Tibial nerve (tissue), 4 donors: Measurements from ENCODE around the gene ISG20. TPM values are rescaled to one million over a fixed set of nuclear protein-coding genes. Genes with fewer than 3 reads are reported as not detected.

ENCODE experiments used
- DNase-seq, 2 donors: peaks; one replicate each; pipeline ENCODE4 v3.0.0-alpha.2; 2019; ENCODE audit warnings: low spot score in 2 of 2
- H3K27ac ChIP-seq, 4 donors: fragments of 200-600 bp; sonication (generic) in 3 of 4; one replicate each; pipeline ENCODE4 v1.5.1; 2017 to 2019; ENCODE audit warnings: mild to moderate bottlenecking in 1 of 4
- H3K27me3 ChIP-seq, 2 donors: fragments of 200-600 bp; sonication (generic) in 1 of 2; one replicate each; pipeline versions ENCODE4 v1.5.1 to v1.6.0; 2017 to 2019
- H3K36me3 ChIP-seq, 3 donors: fragments of 200-600 bp; sonication (generic); one replicate each; pipeline ENCODE4 v1.5.1; 2018 to 2019
- H3K4me1 ChIP-seq, 4 donors: fragments of 200-600 bp; sonication (generic) in 3 of 4; one replicate each; pipeline ENCODE4 v1.5.1; 2017 to 2019
- H3K4me3 ChIP-seq, 4 donors: fragments of 200-600 bp; sonication (generic) in 3 of 4; one replicate each; pipeline ENCODE4 v1.5.1; 2017 to 2019; ENCODE audit warnings: mild to moderate bottlenecking in 1 of 4, moderate library complexity in 1 of 4
- H3K9me3 ChIP-seq, 4 donors: fragments of 200-600 bp; sonication (generic) in 3 of 4; one replicate each; pipeline ENCODE4 v1.5.1; 2017 to 2019
- CTCF ChIP-seq, 5 experiments: fragments of 200-600 bp in 3 of 5; fragments of 450-650 bp in 2 of 5; sonication (generic) in 3 of 5; IDR thresholded peaks; one replicate each; pipeline ENCODE4 v1.5.1; 2016 to 2019; ENCODE audit warnings: antibody characterized with exemption in 5 of 5, mild to moderate bottlenecking in 3 of 5, moderate library complexity in 2 of 5
- EP300 ChIP-seq, 2 donors: sonication (generic); formaldehyde crosslinking; IDR thresholded peaks; one replicate each; pipeline ENCODE4 v1.6.1; 2017; ENCODE audit warnings: antibody characterized with exemption in 2 of 2, mild to moderate bottlenecking in 1 of 2
- POLR2A ChIP-seq, 2 donors: fragments of 450-650 bp; IDR thresholded peaks; one replicate each; pipeline ENCODE4 v1.6.1; 2017; ENCODE audit warnings: antibody characterized with exemption in 2 of 2, mild to moderate bottlenecking in 2 of 2, moderate library complexity in 2 of 2
- WGBS, 2 donors: methylation state at CpG; one replicate each; pipeline ENCODE4 v1.1.5; 2018; 5-methylcytosine and 5-hydroxymethylcytosine counted together
- total RNA-seq, 4 donors: library from RNA; depleted of rRNA; stranded (reverse); fragments of >200 nt; gene quantifications; one replicate each; pipeline ENCODE4 v1.1.0, GENCODE V29; 2016

ISG20 gene
- total RNA-seq, 4 donors from 2014 or later, result 18.2 to 34.5 (median 23.8) TPM

GRCh38 chr15:88700716-88701115 lies 61.9 kb downstream of the ISG20 start:
- no peaks in the 10 kb centered on the region for H3K9me3 ChIP-seq
- no peak for TF ChIP-seq POLR2A (IDR thresholded peaks at IDR 0.05)
- TF ChIP-seq EP300 (IDR thresholded peaks at IDR 0.05), result no peak
- TF ChIP-seq CTCF (IDR thresholded peaks at IDR 0.05), result no peak
- WGBS, 2 donors, result 79 to 94% methylated on average over 2 of the region's 2 CpGs
- peaks cover 0 to 9% (median 4%) of the 10 kb centered on the region in 4 donors for H3K4me1 ChIP-seq
- no peak for DNase-seq
- no peaks in the 10 kb centered on the region for H3K27me3 ChIP-seq
- no peak overlapping the region for H3K27ac ChIP-seq
- H3K4me3 ChIP-seq, result no peak overlapping the region
- no peaks in the 10 kb centered on the region for H3K36me3 ChIP-seq

GRCh38 chr15:88701561-88702095 lies 62.8 kb downstream of the ISG20 start:
- Histone ChIP-seq H3K4me3 (no peak overlapping the region), H3K27ac (no peak overlapping the region), H3K27me3 (no peaks in the 10 kb centered on the region), H3K4me1 (peaks cover 0 to 12% (median 5%) of the 10 kb centered on the region in 4 donors), H3K36me3 (no peaks in the 10 kb centered on the region), H3K9me3 (no peaks in the 10 kb centered on the region)
- TF ChIP-seq CTCF (IDR thresholded peaks at IDR 0.05), result no peak
- no peak for TF ChIP-seq POLR2A (IDR thresholded peaks at IDR 0.05)
- no peak for TF ChIP-seq EP300 (IDR thresholded peaks at IDR 0.05)
- 79 to 90% methylated on average over 2 of the region's 2 CpGs for WGBS, 2 donors
- DNase-seq, result no peak

- Histone ChIP-seq H3K4me1 (peaks cover 0 to 12% (median 5%) of the 10 kb centered on the region in 4 donors), H3K27me3 (no peaks in the 10 kb centered on the region), H3K4me3 (no peak overlapping the region), H3K36me3 (no peaks in the 10 kb centered on the region), H3K9me3 (no peaks in the 10 kb centered on the region), H3K27ac (no peak overlapping the region)
- no peak for DNase-seq
- WGBS, 2 donors, result 46 to 52% methylated on average over 5 of the region's 5 CpGs
- TF ChIP-seq POLR2A (IDR thresholded peaks at IDR 0.05) (no peak), EP300 (IDR thresholded peaks at IDR 0.05) (no peak), CTCF (IDR thresholded peaks at IDR 0.05) (no peak)
Observed at GRCh38 chr15:88702983-88703382, 64.2 kb downstream of the ISG20 start.

- no peaks in the 10 kb centered on the region for H3K9me3 ChIP-seq
- TF ChIP-seq POLR2A (IDR thresholded peaks at IDR 0.05) (no peak), CTCF (IDR thresholded peaks at IDR 0.05) (no peak), EP300 (IDR thresholded peaks at IDR 0.05) (no peak)
- no peak overlapping the region for H3K27ac ChIP-seq
- peaks cover 0 to 15% (median 5%) of the 10 kb centered on the region in 4 donors for H3K4me1 ChIP-seq
- no peaks in the 10 kb centered on the region for H3K27me3 ChIP-seq
- no peaks in the 10 kb centered on the region for H3K36me3 ChIP-seq
- no peak for DNase-seq
- 95 to 96% methylated on average over 5 of the region's 5 CpGs for WGBS, 2 donors
- H3K4me3 ChIP-seq, result no peak overlapping the region
Observed at GRCh38 chr15:88703533-88703932, 64.7 kb downstream of the ISG20 start.

- Histone ChIP-seq H3K4me3 (peak overlapping the region; percentile 29 to 66 (median 48)), H3K4me1 (peaks cover 0 to 17% (median 5%) of the 10 kb centered on the region in 4 donors), H3K36me3 (no peaks in the 10 kb centered on the region), H3K27ac (peak overlapping the region; percentile 27 to 86 (median 56)), H3K27me3 (no peaks in the 10 kb centered on the region), H3K9me3 (no peaks in the 10 kb centered on the region)
- 4 to 6% methylated on average over 39 to 54 of the region's 60 CpGs for WGBS, 2 donors
- peak; percentile 51 to 60 for DNase-seq
- TF ChIP-seq POLR2A (IDR thresholded peaks at IDR 0.05) (peak in 1 of 2 donors; percentile 9), EP300 (IDR thresholded peaks at IDR 0.05) (no peak), CTCF (IDR thresholded peaks at IDR 0.05) (no peak)
Observed at GRCh38 chr15:88704791-88705768, 66.3 kb downstream of the ISG20 start.
